Activated CD4-positive, alpha-beta T cell treated with anti-CD3 and anti-CD28 coated beads, Interleukin-2, amount 50 U/mL, for 16 hours (primary cell): ENCODE data around the gene MST1R.
"Not testable (repeated sequence)": the region's sequence is repeated elsewhere in the genome, so short reads cannot be mapped to it uniquely, and the experiment has no call there.

Source experiments
- DNase-seq: peaks from one replicate; pipeline ENCODE4 v3.0.0-alpha.2; 2020

Gene MST1R

DNA sequence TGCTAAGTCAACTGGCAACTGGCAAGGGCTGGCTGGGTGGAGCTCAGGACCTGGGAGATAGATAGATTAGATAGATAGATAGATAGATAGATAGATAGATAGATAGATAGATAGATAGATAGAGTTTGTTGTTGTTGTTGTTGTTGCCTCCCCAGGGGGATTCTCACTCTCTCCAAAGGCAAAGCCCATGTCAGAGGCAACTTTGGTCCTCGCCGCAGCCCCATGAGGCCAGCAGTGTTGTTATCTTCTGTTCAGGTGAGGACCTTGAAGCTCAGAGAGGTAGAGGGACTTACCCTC lies 7.4 kb upstream of the MST1R start:
- DNase-seq: no peak

DNA sequence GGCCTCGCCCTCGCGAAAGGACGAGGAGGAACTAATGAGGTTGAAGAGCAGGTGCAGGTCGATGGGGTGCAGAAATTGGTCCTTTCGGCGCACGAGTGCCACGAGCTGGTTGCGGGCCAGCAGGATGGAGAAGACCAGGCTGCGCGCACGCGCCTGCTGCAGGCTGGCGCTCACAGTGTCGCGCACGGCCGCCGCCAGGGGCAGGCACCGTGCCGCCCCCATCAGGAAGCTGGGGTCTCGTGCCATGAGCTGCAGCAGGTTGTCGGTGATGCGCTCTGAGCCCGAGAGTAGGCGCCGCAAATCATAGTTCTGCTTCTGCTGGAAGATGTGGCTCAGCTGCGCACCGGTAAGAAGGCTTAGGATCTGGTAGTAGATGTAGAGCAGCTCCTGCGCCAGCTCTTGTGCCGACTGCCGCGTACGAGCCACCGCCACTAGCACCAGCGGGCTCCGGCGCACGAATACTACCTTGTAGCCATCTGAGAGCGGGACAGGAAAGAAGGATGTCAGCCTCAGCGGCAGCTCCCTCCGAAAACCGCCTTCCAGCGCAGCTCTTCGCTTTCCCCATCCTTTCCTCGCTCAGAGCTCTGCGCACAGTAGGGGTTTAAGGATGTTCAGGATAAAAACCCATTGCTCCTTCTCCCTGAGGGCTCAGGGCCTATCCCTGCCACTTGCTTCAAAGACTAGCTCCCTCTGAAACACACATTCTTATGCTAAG lies 6.9 kb upstream of the MST1R start:
- no peak for DNase-seq

DNA sequence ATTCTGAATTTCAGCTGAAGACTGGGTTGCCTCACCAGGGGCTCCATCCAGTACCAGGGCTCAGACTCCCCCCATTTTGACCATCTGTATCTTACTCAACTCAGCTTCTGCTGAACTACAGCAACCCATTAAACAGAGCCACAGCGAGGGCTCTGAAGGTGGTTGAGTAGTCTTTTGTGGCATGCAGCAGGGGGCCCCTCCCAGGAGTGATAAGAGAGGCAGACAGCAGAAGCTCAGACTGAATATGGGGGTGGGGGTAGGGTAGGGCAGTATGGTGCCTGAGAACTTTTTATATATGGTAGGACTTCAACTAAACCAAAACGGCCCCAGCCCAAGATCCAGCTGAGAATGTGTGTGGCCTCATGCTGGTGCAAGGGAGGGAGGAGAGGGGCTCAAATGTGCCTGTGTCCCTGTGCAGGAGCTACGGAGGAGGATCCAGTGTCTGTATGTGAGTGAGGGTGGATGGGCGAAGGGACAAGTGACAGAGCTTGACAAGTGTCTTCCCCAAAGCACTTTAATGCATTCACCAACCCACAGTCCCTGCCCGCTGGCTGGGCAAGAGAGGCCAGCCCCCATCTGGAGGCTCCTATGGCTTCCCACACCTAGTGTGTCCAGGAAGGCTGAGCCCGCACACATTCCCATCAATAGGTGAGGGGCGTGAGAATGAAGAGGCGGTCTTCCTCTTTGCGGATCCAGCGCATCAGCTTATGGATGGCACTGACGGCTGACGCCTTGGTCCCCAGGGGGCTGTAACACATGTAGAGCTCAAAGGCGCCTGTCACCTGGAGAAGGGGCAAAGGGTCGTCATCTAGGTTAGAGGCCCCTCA lies 4.9 kb upstream of the MST1R start:
- DNase-seq: no peak

DNA sequence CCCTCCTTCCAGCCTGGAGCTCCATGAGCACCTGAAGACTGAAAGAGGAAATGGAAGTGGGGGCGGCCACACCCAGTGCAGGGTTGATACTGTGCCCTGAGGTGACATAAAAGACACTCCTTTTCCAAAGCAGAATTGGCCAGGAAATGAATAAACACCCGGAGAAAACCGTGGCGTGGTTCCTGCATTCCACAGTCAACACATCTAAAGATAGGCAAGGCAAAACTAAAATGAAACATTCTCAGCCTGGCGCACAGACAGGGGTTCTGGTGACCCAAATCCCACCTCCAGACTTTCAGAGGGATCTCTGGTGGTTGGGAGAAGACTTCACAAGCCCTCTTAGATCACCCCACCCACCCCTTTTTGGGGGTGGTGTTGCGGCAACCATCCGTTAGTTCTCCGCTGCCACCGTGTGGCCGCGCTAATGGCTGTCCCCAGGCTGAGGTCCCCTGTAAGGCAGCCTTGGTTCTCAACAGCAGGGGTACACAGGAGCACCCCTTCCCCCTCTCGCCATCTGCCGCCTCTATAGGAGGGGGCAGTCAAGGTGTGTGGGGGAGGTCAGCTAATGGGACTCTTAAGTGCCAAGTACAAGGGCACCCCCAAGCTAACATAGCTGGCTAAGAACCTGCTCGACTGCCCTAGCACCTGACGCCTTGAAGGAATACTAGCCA lies 2.5 kb upstream of the MST1R start:
- DNase-seq: peak; percentile 39

DNA sequence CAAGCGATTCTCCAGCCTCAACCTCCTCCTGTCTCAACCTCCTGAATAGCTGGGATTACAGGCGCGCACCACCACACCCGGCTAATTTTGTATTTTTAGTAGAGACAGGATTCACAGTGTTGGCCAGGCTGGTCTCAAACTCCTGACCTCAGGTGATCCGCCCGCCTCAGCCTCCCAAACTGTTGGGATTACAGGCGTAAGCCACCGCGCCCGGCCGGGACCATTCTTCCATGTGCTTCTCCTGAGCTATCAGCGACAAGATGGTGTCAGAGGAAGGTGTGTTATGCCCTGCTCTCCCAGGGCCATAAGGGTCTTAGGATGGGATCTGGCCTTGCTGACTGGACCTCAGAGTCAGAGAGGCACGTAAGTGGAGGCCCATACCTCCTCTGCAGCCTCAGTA lies 775 bp upstream of the MST1R start:
- not testable (repeated sequence) for DNase-seq

DNA sequence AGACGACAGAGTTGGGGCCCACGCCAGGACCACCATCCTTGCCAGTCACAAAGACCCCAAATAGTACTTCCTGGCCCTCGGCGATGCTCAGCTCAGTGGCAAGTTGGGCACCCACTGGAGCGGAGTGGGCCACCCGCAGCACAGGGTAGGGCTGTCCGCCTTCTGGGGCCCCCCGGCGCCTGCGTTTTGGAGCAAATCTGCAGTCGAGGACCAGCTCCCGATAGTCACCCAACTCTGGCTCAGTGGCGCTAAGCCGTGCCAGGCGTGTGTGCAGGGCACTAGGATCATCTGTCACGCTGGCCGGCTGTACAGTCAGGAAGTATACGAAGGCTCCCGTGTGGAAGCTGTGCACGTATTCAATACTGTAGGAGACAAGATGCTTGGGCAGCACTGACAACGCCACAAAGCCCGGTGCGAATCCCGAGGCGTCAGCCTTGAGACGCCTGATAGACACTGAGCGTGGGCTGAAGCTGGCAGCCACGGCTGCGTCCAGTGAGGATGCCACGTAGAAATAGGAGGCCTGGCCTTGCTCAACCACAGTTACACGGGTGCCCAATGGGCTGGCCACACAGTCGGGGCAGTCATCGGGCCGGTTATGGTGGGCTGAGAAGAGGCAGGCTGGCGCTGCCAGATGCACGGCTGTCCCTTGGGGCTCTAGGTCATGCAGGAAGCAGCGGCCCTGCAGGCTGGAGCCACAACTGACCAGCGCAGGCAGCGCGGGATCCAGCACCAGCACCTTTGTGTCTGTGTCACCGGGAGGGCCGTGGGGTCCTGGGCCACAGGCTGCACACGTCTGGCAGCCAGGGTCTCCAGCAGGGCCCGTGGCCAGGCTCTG lies 945 bp downstream of the MST1R start:
- no peak for DNase-seq

DNA sequence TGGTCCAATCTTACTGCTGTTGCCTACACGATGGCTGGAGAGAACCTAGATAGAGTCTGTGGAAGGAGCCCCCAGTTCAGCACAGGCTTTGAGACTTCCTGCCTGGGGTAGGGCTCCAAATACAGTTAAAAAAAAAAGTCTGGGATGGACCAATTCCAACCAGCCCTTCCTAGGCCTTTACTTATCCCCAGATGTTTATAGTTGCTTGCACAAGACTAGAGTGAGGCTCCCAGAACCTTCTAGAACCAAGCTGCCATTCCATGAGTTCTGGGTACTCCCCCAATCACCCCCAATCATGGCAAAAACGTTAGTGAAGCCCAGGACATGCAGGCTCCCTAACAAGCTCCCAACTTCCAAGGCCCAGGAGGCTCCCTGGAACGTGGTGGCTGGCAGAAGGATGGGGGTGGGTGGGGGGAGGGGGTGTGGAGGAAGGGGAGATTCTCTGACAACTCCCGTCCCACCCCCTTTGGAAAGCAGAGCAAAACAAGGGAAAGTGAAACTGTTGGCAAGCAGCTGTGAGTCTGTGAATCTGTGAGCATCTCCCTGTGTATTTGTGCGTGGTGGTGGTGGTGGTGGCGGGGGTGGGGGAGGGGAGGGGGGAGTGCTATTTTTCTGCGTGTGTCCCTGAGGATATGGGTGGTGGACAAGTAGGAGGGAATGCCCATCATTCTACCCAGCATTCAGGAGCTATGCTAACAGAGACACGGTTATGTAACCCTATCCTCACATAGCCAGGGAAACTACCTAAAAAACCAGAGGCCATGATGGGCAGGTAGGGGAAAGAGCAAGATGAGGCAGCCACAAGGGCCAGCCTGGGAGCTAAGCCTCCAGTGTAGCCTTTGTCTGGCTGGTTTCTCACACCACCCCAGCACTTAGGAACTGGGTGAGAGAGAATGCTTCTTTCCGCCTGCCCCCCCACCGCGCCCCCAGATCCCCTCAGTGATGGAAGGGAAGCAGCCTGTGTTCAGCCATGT lies 2.0 kb downstream of the MST1R start:
- no peak for DNase-seq

DNA sequence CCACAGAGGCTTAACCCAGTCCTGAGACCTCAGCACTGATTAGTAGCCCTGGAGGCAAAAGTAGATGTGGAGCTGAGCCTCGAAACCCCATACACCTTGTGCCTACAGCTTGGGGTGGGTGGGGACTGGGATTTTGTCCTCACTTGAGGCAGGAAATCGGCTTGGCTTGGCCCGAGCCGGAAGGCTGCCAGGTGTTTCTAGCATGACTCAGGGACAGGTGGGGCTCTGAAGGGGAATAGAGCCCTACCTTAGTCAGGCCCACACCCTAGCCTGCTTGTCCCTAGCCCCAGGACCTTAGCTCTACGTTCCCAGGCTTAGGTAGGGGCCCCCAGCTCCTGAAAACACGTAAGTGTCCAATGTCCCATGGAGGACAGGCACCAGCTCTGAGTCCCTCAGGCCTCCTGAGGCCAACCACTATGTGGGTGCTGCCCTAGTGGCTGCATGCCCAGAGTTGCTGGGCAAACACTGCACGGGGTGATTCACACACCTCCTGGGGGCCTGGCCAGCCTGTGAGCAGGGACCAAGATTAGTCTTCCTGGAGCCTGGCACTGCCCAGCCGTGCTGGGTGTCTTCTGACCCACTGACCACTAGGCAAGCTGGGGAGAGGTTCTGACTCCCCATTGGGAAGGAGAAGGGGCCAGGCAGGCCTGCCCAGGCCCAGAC lies 3.1 kb downstream of the MST1R start:
- DNase-seq: no peak

DNA sequence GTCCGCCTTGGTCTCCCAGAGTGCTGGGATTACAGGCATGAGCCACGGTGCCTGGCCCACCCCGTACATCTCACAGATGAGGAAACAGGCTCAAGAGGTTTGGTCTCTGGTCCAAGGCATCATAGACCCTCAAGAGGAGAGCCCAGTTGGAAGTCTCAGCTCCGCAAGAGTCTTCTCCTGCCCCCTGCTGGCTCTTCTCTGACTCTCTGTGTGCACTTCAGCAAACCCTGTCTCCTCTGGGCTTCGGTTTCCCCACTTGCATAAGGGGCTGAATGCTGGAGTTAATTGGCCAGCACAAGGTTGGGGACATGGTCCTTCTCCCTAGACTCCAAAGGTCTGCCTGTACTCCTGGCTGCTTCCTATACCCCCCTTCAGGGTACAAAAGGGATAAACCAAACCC lies 3.9 kb downstream of the MST1R start:
- DNase-seq: no peak

DNA sequence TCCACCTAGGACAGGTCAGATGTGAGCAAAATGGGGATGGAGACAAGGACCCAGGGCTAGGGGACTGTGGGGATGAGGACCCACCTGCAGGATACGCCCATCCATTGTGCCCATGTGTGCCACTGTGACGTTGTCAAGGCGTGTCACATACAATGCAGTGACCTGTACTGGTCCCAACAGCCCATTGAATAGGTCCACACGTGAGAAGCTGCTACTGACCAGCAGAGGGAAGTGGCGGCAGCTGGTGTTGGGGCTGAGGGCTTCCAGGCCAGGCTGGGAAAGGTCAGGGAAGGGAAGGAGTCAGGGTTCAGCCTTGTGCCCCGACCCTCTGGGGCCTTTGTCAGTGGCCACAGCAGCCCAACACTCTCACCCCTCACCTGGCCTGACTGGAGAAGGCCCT lies 4.7 kb downstream of the MST1R start:
- DNase-seq: no peak

DNA sequence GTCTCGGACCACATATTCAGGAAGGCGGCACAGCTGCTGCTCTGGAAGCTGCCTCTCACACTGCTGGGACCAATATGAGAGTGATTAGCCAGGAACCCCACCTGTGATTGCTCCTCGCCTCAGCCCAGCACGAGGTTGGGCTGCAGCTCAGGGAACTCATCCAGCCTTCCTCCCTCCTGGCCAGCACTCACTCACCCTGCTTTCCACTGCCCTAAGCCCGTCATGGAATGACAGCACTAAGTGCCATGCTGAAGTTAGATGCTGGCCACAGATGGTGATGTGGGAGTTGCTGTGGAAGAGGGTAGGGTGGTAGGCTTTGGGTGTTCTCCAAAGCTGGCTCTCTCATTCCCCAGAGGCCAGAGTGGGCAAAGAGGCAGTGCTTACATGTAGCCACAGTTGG lies 7.3 kb downstream of the MST1R start:
- no peak for DNase-seq

DNA sequence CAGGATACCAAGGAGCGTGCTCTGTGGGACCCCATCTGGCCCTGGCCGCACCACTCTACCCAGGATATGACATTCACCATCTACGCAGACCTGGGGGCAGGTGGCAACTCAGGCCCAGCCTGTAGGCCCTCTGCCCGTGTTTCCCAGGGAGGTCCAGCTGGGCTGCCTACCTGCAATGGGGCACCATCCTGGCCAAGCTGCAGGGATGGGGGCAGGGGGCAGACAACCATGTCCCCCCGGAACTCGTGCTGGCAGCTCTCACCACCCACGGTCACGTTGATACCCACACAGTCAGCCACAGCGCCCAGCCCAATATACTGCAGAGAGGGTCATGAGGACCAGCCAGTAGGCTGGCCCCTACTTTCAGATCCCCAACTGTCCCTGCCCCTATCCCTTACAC lies 7.9 kb downstream of the MST1R start:
- DNase-seq: no peak

DNA sequence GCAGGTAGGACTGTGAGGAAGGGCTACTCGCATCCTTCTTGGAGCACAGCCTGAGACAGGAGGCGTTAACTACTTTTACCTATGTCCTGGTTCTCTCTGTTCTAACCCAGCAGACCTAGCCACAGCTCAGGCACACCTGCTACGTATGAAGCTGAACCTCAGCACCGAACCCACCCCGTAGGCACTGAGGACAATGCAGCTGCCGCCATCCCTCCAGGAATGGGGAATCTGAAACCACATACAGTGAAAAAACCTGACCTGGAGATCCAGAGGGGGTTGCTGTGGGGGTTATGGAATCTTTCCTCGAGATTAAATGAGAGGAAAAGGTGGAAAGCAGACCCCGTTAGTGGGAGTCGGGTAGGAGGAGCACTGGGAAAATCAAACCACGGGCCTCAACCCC lies 14.4 kb downstream of the MST1R start:
- no peak for DNase-seq

DNA sequence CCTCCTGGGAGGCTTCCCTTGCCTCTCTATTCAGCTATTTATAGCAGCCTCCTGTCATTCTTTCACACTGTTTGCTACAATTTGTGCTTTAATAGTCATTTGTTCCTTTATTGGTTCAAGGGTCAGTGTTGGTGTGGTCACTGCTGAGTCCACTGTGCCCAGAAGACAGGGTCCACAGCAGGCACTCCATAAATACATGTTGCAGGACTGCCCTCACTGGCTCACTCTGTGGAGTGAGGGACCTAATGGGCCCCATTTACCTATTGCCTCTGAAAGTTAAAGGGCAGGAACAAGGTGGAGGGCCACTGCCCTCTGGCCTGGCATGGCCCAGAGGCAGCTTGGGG lies 16.8 kb downstream of the MST1R start:
- no peak for DNase-seq

DNA sequence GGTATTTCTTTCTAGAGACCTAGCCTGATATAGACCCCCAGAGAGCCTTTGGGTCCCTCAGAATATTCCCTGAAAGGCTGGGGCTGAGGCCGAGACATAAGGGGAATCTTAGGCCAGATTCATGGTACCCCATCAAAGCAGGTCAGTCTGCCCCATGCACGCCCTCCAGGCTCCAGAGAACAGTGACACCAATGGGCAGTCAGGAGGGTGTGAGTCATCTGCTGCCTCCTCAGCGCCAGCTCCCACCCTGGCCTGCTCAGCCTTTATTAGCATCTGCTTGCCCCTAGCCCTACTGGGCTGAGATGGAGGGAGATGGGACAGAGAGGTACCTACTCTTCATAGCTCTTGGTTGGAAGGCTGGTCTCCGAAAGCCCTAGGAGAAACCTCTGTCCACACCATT lies 19.7 kb downstream of the MST1R start:
- no peak for DNase-seq

DNA sequence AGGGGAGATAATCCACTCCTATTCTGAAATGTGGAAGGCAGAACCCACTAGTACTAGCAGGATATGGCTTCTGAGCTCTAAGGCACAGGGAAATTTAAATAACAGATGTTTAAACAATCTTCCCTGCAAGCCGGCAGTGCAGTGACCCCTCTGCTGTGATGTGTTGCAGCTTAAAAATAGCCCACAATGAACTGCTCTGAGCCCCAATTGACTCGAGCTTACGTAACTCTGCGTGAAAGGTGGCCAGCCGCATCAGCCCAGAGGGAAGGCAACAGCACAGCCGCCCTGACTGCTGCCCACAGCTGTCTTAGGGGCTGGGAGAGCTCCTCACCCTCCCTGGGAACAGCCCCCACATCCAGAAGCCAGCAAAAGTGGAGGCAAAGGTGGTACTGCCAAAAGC lies 21.5 kb downstream of the MST1R start:
- no peak for DNase-seq

DNA sequence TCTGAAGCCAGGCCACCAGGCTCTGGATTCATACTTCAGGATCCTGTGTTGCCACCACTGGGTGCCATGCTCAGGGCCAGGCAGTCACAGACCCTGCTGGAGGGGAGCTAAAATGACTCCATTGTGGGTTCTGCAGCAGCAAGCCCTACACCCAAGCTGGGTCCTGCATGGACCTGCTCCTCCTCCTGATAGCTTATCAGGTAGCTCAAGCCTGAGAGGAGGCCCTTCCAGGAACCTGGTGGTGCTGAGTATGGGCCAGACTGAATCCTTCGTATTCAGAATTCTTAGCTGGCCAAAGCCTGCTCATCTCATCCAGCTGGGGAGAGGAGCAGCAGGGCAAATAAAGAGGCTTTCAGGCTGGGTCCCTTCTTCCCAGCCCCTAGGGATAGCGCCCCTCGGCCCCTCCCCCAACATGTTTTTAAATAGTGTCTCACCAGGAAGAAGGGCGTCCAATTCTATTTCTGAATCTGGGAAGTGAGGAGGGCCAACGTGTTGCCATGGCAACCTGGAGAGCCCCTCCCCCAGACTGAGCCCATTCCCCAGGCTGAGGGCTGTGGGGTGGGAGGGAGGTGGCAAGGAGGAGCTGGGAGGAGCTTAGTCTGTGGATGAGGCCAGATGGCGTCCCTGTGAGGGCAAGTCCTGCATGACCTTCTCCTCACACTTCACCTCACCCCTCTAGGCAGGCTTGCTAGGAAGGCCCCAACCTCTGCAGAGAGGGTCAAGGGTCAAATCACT lies 22.9 kb downstream of the MST1R start:
- no peak for DNase-seq

DNA sequence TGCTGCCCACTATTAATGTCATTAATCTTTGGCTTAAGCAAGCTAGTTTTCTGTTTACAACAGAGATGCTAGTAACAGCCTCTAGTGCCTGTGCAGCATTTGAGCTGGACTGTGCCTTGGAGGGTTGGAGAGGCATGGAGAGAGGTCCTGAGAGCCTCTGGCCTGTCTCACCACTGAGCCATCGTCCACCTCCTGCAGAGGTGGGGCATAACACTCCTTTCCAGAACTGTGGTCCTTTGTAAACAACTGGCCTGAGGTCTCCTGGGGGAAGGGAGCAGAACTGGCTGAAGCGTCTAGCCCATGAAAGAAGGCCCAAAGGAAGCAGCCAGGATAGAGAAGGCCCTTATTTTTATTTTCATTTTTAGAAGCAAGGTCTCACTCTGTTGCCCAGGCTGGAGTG lies 24.0 kb downstream of the MST1R start:
- DNase-seq: no peak

DNA sequence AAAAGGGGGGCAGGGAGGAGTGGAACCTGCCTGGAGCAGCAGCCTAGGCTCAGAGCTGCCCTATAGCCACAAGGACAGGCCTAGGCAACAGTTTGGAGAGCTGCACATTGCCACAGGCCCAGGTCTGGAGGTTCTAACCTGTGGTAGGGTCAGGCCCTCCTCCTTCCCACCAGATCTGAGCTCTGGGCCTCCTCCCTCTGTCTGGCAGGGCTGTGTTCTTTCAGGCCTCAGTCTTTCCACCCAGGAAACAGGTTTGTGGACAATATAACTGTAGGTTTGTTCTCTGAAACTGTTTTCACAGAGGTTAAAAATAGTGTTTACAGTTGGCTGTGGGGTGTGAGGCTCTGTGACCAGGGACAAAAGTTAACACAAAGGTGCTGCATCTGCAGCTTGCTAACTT lies 25.0 kb downstream of the MST1R start:
- DNase-seq: no peak

DNA sequence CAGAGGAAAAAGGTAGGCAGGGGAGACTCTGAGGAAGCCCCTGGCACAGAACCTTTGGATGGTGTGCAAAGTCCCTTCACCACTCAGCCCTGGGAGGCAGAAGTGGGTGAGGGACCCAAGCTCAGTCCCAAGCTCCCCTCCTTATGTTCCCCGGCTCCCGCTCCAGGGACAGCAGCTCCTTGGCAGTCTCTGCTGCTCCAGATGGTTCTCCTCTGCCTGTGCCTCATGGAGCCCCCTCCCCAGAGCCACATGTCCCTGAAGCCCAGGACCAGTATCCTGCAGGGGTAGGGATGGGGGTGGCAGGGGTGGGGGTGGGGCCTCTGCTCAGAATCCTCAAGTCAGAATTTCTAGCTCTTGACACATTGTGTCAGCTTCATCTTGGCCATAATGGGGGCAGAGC lies 26.0 kb downstream of the MST1R start:
- DNase-seq: no peak

DNA sequence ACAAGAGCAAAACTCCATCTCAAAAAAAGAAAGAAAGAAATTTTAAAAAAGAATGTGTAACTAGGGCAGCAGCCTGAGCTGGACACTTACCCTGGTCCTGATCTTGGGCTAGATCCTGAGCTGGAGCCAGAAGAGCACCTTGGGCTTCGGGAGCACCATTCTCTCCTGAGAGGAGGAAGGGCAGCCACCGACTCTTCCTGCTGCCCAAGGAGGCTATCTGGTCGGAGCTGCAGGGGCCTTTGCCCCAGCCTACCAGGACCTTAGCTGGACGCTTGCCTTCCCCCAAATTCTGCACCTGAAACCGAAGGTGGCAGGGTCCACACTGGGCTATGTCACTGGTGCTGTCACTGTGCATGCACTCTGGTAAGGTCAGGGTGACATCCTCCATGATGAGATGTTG lies 27.1 kb downstream of the MST1R start:
- no peak for DNase-seq
